Measurements from ENCODE around the gene PDE10A.

Gene PDE10A

DNA sequence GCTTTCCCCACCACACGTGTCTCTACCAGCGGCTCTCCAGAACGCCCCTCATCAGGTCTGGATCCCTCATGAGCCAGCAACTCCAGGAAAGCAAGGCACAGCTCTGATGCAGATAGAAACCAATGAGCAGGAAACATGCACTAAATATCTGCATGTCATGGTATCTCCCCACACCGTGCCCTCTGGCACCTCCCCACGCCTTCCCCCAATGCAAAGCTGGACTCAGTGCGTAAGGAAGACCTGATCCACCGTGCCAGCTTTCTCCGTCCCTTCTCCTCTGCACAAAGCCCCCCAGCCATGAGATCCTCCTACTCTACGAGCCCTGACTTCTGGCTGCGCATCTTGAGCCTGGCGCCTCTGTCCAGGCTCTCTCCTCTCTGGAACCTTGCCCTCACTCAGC is 9.4 kb downstream of the PDE10A start:
- DNase-seq, result no peak

DNA sequence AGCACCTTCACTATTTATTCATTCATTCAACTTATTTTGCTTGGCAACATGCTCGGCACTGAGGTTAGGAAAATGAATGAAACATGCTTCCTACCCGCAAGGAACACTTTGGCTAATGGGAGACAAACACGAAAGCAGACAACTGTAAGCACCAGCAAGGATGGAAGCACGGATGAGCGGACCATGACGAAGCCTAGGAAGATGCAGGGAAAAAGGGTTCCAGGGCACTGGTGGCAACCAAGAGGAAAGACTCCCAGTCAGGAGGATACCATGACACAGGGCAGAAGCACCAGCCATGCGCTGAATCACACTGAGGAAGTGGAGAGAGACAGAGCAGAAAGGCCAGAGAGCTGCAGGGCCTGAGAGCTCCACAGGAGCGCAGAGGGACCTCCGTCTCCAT is 9.8 kb downstream of the PDE10A start:
- DNase-seq, result no peak

DNA sequence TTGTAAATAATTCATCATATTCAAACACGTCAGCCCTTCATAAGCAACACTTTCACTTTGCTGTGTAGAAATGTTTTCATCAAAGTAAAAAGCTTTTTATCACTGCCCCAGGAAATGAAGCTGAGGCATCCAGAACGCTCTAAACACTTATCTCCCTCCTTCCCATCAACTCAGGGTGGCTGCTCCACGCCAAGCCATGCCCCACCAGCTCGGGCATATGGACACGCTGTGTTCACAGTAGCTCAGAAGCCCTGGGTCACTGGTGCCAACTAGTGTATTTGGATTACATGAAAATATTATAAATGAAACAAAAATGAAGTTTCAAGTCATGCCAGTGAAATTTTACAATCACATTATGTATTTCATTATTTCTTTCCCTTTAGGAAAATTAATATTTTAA is 10.3 kb downstream of the PDE10A start:
- no peak for DNase-seq

DNA sequence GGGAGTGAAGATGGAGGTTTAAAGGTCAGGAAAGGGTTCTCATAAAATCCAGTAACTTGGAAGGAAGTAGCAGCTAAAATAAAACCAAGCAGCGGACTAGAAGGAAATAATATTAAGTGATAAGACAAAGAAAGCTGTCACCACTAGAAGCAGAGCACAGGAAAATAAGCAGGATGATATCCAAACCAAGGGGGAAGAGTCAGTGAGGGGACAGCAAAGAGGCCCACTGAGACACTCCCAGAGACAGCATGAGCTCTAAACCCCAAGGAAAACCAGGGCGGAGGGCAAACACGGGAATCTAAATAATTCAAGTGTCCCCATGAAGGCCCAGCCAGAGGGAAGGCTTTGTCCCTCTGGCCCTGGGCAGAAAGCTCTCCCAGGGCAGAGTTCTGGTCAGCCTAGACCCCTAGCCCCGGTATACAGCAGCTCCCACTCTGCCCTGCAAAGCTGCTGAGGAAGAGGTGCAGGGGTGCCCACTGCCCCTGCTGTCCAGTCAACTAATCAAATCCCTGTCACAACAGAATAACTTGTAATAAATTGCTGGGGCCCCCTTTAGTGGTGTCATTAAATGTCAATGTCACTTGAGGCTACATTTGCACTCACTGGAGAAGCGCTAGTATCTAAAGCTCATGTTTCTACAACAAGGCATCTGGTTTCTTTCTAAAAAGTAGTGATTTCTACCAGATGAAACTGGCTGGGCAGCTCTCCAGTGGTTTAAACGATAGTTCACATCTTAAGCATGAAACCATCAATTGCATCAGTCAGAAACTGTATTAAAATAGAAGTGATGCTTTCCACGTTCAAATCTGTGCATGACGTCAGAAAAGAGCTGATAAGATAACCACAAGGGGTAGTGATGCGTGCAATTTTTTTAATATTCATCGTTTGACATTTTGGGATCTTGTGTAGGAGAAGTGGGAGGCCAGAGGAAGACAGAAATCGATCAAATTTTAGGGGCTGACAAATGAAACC is 13.6 kb downstream of the PDE10A start:
- peak; percentile 66 for DNase-seq

DNA sequence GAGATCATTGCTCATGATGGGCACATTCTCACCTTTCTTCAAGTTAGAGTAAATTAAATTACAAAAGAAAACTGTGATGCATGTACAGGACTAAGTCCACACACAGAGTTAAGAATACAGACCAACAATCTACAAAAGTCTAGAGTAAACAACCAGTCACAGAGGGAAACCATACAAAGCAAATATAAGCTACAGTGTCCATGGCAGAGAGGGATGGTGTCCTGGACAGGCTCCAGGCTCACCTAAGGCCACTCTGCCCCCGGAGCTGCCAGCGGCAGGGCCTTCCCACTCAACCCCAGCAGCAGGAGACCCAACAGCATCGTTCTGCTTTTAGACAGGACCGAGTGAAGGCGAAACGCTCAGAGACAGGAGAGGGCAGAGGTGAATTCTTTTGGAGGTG is 16.0 kb downstream of the PDE10A start:
- DNase-seq, result no peak

DNA sequence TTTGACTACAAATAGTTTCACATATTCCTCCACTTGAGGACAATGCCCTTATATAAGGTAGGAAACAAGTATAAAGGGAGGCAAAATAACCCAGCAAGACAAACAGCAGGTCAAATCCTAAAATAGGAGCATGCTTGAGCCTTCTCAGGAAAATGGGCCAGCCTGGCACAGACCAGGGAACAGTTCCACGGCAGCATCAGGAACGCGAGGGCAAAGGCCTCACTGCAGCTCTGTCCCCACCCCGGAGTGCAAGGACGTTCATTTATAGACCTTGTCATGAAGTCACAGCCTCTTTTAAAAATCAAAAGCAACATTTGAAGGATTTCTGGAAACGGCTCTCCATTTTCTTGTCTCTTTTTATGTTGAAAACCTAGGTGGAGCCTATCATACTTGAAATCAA is 17.1 kb downstream of the PDE10A start:
- DNase-seq, result no peak

DNA sequence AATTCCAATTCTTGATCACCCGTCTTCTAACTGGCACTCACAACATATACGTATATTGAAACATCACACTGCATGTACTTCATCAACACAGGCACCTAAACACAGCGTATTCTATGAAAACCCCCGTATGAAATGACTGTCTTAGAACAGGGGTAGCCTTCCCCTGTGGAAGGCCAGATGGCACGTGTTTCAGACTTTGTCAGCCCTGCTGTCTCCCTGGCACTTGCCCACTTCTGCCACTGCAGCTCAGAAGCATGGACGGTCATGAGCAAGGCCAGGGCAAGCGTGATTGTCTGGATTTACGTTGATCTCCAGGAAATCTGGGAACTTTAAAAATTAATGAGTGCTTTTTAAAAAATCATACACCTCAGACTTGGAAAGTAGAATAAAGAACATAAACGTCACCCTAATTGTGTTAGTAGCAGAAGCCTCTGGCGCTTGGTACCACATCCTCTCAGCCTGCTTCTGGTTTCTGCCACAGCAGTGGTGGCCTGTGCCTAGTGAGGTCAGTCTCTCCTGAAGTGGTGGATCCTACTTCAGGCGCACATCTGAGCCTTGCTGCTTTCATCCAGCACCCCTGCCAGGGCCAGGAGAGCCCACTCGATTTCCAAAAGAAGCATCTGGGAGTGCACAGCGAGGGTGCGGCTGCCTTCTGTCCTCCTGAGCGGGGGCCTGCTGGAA is 18.3 kb downstream of the PDE10A start:
- DNase-seq, result no peak

DNA sequence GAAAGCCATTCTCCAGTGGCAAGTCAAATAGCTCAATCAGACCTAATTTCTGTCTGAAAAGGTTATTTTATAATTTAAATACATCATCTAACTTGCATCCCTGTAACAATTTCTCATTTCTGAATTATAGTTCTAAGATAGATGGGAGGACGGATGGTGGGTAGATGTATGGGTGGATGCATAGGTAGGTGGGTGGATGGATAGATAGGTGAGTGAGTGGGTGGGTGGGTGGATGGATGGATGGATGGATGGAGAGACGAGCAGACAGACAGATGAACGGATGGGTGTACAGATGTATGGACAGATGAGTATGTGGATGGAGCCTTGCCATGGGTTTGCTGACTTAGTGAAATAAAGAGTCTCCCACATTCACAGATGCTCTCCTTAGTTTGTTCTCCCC is 20.0 kb downstream of the PDE10A start:
- DNase-seq, result no peak

DNA sequence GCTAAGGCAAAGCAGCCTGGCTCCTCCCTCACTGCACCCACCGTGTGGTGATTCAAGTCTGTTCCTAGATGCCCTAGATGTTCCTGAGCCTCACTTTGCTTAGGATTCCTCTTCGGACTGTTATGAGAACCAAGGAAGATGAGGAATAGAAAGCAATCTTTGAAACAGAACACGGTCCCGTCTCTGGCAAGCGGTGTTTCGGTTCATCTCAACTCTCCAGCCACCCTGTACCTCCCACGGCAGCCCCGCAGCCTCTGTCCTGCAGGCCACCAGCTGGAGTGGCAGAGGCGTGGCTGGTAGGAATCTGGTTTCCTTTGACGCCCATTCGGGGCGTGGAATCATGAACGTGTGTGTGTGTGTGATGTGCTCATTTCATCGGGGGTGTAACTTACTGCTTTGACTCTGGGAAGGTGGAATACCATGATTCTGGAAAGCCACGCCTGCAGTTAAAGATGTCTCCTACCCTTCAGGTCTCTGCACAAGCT is 21.3 kb downstream of the PDE10A start:
- DNase-seq, result no peak

DNA sequence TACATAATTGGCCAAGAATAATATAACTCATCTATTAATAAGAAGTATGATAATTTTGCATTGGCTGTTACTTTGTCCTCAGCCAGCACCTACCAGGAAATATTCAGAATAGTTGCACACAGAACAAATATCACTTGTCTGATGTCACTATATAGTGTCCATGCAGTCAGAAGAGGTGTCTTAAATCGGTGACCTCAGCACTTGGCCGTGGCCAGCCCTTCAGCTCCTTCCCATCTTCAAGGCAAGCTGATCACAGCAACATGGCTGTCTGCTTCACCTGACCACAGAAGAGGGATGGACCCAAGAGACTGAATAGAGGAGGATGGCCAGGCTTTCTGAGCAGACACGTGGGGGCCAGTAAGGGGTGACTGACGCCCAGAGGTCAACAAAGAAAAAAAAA is 22.2 kb downstream of the PDE10A start:
- DNase-seq, result no peak

DNA sequence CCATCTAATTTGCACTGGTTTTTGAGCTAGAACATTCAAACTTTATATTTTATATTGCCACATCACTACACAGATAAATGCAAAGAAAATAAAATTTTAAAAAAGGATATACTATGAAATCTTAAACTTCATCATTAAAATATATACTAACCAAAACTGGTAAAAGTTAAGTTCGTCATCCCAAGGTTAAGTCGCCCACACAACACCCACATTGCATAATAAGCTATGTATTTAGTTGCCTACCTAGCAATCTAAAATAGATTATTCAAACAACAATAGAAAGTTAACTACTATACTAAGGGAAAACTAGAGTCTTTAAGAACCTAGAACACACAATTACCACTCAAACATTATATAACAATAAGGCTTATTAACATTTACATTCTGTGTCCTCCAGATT is 24.5 kb downstream of the PDE10A start:
- no peak for DNase-seq

DNA sequence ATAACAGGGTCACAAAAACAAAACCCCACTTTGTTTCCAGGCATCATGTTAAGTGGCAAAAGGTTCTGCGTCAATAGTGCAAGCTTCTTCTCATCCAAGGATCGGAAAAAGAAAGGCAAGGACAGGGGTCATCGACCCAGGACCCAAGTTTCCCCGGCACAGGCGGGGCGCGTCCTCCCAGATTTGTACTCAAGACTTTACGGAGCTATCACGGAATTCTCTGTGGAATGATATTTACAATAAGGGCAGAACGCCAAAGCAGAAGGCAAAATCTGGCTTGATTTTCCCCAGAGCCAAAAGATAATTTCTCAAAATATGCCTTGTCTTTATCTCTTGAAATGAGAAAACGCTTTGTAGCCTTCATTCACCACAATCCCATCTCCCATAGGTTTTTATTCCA is 25.5 kb downstream of the PDE10A start:
- DNase-seq, result no peak

DNA sequence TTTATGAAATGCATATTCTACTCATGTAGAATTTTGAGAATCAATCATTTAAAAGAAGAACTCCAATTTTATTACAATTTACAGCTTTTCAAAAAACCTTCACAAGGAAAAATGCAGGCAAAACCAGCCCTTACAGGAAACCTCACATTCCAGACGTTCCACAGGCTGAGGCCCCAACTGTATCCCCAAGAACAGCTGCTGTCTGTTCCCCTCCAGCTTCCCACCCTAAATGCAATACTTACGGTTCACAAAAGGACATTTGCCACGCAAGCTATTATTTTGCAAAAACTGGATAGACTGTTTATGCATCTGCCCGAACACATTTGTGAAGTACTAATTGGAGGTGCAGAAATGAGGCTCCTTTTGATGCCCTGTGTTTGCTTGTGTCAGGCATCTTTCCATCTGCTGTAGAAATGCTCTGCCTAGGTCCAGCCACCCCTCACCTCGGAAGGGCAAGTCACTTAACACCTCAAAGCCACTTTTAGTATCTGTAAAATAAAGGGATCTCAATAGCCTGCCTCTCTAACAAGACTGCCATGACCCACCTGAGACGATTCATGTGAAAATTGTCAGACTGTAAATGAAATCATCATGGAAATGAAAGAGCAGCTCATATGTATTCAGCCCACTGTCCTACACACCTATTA is 26.5 kb downstream of the PDE10A start:
- peak; percentile 35 for DNase-seq

DNA sequence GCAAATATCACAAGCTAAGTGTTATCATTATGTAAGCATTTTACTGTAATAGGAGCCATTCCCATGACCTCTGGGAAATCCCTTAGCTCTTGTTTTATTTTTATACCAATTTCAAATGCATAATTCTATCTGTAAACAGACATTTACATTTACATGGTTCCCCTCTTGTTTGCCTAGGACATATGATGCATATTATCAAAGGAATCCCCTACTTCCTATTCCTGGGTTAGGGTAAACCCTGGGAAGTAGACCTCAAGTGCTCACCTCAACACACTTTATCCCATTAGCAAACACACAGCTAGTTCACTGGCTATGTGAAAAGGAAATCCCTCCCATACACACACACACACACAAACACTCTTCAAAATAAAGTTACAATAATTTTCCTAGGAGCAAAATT is 27.1 kb downstream of the PDE10A start:
- DNase-seq, result no peak

DNA sequence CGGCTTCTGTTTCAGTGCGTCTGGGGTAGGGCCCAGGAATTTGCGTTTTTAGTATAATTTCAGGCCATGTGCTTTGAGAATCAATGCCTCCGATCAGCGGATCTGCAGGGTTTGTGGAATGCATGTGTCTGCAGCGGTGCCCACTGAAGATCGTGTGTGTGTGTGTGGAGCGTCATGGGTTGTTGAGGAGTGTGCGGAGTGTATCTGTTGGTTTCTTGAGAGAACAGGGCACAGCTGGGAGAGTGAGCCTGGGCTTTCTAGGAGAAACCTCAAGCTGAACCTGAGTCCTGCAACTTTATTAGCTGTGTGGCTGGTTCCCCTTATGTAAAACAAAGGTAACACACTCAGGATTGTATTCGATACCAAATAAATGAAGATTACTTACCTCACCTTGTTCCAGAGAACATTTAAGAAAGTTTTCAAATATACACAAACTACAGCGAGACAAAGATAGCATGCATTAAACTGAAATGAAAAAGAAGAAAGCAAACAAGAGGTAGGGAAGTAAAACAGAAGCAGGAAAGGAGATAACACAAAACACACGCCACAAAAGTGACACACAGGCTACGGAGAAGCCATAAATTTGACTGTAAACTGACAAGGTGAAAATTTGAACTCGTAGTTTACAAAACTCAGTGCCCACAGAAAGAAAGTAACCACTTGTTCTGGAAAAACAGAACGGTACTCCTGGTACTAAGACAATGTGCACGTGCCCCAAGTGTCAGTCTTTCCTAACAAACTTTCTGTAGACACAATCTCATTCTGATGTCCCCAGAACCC is 28.8 kb downstream of the PDE10A start:
- no peak for DNase-seq

DNA sequence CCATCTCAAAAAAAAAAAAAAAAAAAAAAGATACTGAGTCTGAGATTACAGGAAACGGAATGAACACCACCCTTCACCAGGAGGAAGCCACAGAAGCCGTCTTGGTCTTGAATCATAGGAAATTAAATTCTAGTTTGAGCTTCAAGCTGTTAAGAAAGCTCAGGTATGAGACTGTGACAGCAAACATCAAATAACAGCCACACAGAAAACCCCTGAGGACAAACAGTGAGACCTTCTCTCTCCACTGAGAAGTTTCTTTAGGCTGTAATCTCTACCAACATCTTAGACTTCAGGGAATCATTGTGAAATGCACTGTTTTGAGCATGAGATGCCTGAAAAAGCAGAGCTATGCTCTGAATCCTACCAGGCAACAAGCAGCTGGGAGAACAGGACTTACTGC is 30.8 kb downstream of the PDE10A start:
- no peak for DNase-seq

DNA sequence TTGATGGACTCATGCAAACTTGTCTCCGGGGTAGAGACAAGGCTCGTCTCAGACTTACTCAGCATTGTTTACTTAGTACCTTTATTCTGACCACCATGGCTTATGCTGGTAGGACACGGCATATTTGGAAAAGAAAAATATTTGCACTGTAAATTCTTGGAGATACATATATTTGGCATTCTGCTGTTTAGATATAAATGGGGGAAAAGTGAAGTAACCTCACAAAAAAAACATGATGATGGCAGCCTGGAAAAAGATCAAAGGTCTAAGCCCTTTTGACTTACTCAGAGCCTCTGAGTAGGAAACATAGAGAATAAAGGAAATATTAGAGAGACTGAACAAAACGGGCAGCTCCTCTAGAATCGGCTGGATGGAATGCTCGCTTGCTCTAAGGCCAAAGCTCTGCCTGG is 32.5 kb downstream of the PDE10A start:
- DNase-seq, result no peak

DNA sequence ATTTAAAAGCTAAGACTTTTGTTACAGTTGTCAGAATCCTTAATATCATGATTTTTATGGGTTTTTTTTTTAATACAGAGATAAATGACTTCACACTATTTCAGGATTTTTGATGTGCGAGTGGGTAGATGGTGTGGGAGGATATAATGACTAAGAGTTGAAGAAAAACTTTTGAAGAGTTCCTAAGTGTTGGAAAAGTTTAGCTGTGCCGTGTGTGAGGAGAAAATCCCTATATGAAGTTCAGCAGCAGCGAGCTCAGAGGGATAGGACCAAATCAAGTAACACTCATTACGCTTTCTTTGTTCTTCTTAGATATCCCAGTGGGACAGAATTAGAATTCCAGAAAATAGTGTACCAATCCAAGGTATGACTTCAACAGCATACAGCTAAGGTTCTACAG is 34.1 kb downstream of the PDE10A start:
- no peak for DNase-seq

DNA sequence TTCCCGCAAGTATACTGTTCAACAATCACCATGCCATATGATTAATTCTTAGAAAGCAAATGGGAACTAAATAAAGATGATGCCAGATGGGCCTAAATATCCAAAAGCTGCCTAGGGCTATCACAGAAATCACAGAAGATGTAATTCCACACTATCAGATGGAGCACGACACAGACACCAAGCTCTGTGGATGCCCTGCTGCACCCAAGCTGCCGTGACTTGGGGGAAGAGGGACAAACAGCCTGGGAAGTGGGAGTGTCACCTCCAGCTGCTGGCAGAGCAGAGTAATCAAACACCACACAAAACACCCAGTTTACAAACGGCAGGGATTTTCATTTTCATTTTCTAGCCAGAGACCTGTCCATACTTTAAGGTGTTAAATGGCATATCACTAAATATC is 35.7 kb downstream of the PDE10A start:
- no peak for DNase-seq

DNA sequence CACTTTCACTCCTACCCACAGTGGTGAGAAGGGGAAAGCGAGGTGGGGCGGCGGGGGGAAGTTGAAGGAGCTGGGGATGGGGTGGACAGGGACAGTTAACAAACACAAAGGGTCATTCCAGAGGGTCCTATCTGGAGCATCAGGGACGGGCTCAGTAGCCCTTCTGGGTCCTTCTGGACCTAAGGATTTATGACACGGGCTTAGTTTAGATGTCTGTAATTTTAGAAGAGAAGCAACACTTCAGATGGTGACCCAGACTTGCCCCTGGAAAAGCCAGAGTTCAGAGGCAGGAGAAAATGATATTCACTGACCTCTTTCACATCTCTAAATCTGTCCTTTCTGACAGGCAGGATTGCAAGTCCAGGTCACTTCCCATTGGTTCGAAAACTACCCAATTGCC is 36.3 kb downstream of the PDE10A start:
- no peak for DNase-seq

DNA sequence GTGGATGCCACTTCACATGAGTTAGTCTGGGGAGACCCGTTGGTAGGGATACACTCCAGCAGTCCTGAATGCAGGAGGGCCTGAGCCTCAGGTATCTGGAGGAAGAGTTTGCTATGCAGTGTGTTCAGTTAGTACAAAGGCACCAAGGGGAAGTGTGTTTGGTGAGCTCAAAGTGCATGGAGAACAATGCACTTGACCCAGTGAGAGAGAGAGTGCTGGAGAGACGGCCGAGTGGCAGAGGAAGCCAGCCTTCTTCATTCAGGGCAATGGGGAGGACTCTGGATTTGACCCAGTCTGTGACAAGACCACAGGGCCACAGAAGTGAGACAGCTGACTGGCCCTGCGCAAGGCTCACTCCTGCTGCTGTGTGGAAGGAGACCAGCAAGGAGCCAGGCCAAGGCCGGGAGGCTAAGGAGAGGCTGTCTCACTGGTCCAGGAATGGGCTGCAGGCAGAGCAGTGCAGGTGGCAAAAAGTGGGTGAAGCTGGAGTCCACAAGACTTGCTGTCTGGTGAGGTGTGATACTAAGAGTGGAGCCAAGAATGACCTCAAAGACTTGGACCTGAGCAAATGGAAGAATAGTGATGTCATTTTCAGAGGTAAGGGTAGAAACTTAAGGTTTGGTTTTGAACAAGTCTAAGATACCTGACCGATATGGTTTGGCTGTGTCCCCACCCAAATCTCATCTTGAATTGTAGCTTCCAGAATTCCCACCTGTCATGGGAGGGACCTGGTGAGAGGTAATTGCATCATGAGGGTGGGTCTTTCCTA is 38.0 kb downstream of the PDE10A start:
- DNase-seq, result no peak

DNA sequence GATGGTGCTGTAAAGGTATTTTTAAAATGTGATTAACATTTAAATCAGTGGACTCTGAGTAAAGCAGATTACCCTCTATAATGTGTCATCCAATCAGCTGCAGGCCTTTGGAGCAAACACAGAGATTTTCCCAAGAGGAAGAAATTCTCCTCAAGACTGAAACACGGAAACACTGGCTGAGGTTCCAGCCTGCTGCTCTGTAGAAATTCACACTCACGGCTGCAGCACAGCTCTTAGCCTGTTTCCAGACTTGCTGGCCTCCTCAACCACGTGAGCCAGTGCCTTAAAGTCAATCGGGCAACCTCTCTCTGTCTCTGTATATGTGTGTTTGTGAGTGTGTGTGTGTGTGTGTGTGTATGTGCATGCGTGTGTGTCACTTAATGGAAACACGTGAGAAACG is 41.1 kb downstream of the PDE10A start:
- no peak for DNase-seq

Measured in fibroblast of skin of right biceps (primary cell).